Measurements from ENCODE around the gene KLHDC8A.
"Not testable (repeated sequence)": the region's sequence is repeated elsewhere in the genome, so short reads cannot be mapped to it uniquely, and the experiment has no call there.

Gene KLHDC8A, protein sequence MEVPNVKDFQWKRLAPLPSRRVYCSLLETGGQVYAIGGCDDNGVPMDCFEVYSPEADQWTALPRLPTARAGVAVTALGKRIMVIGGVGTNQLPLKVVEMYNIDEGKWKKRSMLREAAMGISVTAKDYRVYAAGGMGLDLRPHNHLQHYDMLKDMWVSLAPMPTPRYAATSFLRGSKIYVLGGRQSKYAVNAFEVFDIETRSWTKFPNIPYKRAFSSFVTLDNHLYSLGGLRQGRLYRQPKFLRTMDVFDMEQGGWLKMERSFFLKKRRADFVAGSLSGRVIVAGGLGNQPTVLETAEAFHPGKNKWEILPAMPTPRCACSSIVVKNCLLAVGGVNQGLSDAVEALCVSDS

DNA sequence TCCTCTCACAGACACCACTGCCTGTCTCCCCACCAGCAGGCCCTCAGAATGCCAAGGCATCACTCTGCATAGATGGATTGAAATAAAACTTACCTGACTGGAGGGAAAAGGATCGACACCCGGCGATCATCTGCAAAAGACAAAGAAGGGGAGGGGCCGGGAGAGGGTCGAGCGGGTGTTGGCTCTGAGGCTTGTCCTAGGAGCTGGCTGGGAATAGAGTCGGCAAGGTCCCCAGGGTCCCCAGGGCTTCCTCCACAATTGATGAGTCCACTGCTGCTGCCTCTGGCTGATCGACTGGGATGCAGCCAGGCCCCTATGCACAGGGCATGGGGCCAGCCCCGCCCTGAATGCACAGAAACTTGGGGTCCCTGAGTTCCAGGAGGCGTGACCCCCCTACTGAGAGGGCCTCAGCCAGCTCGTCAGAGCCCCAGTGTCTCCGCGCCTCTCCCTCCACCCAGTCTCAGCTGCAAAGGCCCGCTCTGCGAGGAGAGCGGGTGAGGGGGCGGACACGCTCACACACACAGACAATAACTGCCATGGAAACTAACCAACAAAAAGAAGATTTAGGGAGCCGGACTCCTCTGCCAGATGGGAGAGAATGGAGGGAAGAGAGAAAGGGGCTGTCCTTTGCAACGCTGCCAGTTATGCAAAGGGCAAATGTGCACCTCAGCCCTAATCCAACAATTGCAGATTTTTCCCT lies at the start of gene KLHDC8A:
KLHDC8A (minus strand) TSS at position 483 of the 700 bp plus-strand sequence. CDS start 13,318 bp downstream, outside the sequence.
- DNase-seq: no peak

DNA sequence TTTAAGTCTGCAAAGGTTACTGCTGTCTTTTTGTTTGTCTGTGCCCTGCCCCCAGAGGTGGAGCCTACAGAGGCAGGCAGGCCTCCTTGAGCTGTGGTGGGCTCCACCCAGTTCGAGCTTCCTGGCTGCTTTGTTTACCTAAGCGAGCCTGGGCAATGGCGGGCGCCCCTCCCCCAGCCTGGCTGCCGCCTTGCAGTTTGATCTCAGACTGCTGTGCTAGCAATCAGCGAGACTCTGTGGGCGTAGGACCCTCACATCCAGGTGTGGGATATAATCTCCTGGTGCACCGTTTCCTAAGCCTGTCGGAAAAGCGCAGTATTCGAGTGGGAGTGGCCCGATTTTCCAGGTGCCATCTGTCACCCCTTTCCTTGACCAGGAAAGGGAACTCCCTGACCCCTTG lies 49.5 kb upstream of the KLHDC8A start:
- not testable (repeated sequence) for DNase-seq

DNA sequence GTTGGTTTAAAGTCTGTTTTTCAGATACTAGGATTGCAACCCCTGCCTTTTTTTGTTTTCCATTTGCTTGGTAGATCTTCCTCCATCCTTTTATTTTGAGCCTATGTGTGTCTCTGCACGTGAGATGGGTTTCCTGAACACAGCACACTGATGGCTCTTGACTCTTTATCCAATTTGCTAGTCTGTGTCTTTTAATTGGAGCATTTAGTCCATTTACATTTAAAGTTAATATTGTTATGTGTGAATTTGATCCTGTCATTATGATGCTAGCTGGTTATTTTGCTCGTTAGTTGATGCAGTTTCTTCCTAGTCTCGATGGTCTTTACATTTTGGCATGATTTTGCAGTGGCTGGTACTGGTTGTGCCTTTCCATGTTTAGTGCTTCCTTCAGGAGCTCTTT lies 47.8 kb upstream of the KLHDC8A start:
- not testable (repeated sequence) for DNase-seq

DNA sequence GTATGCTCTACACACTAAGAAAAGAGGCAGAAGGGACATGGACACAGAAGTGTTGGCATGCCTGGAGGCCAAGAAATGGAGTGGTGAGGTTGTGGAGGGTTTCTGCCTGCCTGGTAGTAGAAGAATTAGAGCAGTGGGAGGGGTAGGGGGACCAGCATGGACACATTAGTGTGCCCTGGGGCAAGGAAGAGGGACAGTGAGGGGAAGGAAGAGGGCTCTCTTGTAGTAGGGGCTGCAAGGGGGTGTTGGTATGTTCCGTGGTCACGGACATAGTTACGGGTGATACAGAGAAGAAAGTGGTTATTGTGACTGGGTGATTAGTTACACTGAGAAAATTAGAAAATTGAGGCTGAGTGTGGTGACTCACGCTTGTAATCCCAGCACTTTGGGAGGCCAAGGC lies 41.9 kb upstream of the KLHDC8A start:
- DNase-seq: no peak

DNA sequence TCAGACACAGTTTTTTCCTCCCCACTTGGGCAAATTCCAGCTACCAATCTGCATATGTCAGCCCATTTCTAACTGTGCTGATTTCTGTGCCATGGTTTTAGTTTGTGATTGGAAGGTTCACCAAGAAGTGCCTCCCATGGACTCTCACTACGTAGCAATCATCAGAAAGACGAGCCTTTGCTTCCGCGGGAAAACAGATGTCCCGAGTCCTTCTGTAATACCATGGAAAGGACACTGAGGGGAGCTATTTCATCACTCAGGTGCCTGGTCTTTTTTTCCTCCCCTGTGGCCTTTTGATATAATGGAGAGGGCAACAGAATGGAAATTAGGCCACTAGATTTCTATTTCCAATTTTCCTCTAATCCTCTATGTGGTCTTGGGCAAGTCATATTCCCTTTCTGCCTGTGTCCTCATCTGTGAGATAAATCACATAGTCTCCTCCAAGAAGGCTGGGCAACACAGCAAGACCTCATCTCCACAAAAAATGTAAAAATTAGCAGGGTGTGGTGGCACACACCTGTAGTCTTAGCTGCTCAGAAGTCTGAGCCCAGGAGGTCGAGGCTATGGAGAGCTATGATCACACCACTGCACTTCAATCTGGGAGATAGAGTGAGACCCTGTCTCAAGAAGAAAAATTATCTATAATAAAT lies 40.4 kb upstream of the KLHDC8A start:
- DNase-seq: peak; percentile 73

DNA sequence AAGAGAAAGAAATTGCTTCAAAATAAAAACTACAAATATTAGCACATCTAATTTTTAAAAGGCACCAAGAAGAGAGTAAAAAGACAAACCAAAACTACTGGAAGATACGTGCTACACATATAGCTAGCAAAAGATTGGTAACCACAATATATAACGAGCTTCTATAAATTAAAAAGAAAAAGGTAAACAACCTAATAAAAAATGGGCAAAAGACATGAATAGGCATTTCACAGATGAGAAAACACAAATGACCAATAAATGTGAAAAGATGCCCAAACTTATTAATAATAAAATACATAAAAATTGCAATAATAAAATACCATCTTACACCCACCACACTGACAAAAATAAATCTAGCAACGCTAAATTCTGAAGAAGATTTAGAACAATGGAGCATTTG lies 38.9 kb upstream of the KLHDC8A start:
- no peak for DNase-seq

DNA sequence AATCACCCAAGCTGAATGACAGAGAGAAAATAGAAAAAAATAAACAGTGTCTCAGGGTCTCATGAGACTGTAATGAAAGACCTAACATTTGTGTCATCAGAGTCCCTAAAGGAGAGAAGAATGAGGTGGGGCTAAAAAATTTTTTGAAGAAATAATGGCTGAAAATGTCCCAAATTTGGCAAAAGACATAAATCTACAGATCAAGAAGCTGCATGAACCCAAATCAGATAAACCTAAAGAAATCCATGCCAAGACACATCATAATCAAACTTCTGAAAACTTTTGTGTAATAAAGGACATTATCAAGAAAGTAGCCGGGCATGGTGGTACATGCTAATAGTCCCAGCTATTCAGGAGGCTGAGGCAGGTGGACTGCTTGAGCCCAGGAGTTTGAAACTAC lies 35.9 kb upstream of the KLHDC8A start:
- no peak for DNase-seq

DNA sequence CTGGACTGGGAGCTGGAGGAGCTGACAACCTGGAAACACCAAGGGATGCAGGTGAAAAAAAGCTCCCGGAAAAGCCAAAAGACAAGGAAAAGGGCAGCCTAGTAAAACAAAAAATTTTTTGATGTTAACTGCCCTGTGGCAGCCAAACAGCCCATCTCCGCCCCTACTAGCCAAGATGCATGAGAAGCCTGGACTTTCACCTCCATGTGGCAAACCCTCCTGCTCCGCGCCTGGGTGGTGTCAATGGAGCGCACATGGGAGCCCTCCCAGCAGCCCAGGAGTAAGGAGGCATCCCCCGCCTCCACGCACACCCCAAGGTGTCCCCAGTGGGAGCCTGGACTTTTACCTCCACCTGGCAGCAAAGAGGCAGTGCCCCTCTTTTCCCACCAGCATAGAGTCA lies 34.7 kb upstream of the KLHDC8A start:
- DNase-seq: no peak

DNA sequence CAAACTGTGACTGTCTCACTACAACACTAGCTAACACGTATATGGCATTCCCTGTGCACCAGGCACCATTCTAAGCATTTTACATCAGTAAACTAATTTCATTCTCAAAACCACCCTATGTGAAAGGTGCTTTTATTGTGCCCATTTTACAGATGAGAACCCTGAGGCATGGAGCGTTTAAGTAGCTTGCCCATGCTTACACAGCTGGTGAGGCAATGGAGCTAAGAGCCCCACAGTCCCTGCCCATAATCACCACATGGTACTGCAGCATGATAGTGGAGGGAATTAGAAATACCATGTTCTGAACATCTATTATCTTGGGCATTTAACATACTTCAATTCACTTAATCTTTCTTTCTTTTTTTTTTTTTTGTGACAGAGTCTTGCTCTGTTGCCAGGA lies 31.1 kb upstream of the KLHDC8A start:
- no peak for DNase-seq

DNA sequence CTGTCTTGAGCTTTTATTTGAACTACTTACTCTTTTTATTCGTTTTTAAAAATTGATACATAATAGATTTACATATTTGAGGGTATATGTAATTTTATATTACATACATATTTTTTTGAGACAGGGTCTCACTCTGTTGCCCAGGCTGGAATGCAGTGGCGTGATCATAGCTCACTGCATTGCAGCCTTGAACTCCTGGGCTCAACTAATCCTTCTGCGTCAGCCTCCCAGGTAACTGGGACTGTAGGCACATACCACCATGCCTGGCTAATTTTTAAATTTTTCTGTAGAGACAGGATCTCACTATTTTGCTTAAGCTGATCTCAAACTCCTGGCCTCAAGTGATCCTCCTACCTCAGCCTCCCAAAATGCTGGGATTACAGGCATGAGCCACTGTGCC lies 26.3 kb upstream of the KLHDC8A start:
- not testable (repeated sequence) for DNase-seq

DNA sequence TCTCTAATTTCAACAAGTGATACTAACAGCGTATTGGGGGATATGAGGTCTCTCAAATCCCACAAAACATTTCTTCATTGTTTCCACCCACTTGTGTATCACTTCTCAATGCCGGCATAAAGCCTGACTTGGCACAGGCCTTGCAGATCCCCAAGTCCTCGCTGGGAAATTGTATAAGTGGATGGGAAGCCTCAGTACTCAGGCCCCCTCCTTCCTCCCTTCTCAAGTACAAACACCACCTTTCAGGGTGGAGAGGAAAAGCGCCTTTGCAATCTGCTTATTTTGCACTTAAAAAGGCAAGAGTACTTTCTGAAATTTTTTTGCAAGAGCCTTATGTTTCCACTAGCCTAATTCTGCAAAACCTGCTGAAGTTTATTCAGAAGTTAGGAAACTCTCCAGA lies 25.8 kb upstream of the KLHDC8A start:
- DNase-seq: no peak

DNA sequence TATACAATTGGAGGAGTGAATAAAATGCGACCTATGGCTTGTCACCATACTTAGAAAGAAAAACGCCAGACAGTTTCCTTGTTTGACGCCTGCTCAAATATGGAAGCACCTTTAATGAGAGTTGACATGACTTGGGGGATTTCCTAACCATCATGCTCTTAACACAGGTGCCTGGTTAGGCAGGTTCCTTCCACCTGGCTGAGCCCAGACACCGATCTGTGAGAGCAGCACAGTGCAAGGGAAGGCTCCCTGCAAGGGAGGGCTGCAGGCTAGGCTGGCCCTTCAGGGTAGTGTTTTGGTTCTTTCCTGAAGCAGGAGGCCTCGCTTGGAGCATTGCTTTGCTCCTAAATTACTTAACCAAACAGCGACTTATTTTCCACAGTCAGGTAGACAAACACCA lies 24.6 kb upstream of the KLHDC8A start:
- no peak for DNase-seq

DNA sequence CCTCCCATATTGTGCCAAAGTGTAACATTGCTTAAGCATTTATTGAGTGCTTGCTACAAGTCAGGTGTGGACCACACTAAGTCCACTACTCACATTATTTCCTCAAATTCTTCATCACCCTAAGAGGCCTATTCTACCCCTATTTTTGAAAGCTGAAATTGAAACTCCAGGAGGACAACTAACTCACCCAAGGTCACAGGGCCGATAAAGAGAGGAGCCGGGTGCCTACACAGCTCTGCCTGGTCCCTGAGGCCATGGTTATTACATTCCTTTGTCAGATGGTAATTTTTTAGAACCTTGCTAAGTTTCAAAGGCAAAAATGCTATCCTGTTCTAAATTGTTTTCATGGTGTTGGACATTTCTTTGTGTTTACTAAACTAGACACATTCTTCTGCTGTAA lies 24.2 kb upstream of the KLHDC8A start:
- no peak for DNase-seq

DNA sequence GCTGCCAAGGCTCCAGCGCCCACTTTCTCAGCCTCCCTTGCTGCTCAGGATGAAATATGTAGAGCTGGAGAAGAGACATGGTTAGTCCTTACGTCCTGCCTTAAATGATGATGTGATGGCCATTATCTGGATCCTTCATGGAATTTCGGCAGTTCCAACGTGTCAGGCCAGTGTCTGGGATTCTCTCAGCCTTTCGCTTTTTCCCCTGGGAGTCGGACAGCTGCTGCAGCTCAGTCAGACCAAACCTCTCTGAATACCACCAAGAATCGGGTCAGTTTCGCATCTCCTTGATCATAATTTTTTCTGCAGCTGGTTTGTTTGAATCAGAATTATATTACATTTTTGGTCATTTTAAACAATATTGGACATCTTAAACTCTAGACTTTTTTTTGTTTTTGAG lies 22.3 kb upstream of the KLHDC8A start:
- DNase-seq: no peak

DNA sequence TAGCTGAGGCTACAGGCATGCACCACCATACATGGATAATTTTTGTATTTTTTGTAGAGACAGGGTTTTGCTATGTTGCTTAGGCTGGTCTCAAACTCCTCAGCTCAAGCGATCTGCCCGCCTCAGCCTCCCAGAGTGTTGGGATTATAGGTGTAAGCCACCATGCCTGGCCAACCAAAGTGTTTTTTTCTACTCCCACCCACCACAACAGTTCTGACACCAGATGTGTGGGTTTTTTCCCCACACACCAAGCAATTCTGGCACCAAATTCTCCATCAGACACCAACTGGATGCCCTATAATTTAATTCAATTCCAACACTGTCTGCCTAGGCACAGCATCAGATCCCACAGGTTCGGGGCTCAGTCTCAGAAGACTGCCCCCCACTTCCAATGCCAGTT lies 20.6 kb upstream of the KLHDC8A start:
- no peak for DNase-seq

DNA sequence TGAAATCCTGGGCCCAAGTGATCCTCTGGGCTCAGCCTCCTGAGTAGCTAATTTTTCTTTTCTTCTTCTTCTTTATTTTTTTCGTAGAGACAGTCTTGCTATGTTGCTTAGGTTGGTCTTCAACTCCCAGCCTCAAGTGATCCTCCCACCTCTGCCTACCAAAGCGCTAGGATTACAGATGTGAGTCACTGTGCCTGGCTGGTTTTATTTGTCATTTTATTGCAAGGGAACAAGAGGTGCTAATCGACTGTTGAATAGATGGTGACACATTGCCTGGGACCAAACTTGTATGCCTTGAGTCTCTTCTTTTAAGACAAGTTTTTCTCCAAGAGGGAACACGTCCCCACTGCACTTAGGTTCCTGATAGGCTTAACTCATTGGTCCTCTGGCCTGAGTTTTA lies 20.0 kb upstream of the KLHDC8A start:
- no peak for DNase-seq

DNA sequence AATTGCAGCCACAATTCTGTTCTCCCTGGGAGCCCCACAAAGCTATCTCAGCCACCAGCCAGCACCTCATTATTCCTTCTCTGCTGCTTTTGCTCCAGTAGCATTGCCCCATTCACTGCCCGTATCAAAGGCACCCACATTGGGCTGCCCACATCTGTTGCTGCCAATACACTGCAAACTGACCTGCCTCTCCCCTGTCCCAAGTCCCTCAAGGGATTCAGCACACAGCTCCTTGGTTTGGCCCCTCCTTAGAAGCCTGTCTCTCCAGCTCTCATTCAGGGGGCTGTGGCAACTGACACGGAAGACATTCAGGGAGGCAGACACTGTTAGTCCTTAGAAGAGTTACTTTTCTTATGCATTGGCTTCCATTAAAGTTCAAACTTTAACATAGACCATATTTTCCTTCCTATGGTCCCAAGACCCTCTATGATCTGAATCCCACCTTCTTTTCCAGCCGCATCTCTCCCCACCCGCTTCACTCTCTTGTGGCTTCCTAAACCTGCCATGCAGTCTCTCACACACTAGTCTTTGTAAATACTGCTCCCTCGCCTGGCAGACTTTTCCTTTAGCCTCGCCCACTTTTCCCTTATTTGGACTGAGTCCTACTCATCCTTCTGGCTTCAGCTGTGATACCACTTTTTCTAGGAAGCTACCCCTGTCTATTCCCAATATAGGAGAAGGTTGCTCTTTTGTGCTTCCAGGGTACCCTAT lies 19.3 kb upstream of the KLHDC8A start:
- DNase-seq: peak; percentile 11

DNA sequence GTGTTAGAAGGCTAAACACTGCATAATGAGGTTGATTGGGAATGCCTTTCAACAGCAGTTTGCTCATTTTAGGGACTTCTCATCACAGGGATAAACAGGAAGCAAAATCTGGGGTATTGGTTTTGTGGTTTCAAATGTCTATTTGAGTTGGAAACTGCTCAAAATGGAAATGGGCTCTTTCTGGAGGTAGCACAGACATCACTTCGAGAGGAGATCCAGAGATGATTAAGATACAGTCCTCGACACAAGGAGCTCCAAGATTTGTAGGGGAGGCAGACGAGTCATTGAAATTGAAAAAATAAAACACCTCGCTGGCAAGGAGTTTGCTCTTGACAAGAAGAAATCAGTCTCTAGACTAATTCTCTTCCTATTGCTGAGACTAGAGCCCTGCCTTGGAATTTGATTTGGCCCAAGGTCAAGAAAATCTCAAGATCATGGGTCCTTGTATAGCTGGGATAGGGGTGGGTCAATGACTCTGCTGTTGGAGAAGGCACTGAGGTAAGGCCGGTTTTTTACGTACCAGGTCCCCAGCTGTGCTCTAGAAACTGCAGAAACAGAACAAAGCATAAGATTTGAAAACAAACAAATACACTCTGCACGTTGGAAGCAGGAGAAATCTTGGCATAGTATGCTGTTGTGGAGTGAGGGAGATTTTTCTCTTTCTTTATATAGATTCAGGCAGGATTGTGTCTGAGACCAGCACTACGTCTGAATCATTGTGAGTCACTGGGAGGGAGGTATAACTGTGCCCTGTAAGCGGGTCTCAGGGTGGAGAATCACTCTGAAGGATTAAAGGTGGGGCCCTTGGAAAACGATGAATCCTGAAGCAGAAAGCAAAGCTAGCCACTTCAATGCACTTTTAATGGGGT lies 17.7 kb upstream of the KLHDC8A start:
- no peak for DNase-seq

DNA sequence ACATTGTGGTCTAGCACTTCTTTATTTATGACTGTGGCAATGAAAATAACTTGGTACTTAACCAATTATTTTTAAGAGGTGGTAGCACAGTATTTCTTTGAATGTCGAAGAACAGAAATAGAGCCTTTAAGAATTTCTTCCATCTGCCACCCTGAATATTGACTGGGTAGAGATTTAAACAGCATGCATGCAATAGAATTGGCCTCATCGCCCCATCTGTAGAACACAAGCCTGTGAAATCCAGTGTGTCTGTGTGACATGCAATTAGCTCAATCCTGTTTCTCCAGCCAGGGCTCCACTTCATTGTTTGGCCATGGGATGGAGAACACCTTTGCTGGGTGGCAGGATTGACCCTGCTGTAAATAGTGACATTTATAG lies 17.1 kb upstream of the KLHDC8A start:
- DNase-seq: no peak

DNA sequence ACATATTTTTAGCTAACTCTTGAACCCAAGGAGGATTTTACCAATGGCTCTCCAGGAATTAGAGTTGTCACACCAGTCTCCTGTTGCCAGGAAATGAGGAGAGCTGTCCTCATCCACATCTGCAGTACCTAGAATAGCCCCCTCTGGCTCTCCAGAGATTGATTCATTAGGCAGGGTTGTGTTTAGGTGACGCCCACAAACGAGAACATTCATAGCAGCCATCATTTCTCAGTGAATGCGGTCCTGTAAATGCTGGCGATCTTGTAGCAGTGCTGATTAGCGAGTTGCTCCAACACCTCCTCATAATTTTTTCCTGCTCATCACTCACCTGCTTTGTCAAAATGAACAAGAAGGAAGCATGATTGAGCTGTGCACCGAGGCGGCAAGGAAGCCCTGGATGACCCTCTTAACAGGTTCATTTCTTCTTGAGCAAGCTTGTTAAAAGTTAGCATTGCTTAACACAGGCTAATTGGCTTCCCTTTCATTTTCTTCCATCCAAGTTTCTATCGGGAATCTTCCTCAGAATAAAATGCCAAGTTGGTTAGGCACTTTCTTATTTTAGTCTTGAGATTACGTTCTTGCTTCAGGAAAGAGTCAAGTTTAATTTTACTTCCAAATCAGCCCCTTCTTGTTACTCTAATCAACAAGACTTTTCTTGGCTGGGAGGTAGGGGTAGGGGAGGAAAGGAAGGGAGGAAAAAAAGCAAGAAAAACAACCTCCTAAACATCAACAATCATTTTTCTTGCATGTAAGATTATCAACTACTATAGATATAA lies 16.5 kb upstream of the KLHDC8A start:
- DNase-seq: no peak

DNA sequence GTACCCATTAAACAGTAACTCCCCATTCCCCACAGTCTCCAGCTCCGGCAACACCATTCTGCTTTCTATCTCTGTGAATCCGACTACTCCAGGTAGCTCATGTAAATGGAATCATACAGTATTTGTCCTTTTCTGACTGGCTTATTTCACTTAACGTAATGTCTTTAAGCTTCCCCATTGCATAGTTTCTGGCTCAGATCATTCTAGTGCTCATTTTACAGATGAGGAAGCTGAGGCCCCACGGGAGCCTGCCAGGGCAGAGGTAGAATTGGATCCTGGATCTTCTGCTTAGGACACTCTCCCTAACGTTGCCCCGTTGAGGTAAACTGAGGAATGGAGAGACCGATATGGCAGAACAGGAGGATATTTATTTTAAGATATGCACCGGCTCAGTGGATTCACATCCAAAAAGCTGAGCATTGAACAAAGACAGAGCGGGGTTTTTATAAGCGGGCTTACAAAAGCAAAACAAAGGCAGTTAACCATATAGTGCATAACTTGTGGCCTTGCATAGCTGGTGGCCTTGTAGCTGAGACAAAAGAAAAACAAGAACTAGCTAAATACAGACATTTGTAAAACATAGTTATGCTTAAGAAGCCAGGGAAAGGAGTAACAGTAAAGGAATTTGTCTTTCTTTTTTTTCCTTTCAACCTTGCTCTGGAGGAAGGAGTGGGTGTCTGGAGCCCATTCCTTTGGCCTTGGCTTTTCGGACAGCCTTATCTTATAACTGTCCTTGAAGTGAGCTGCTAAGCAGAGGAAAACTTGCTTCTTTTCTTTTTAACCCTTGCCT lies 15.3 kb upstream of the KLHDC8A start:
- DNase-seq: no peak
